Smooth muscle cell (in vitro differentiated cells): ENCODE data around the gene PRR5L. TPM values are rescaled to one million over a fixed set of nuclear protein-coding genes. Genes with fewer than 3 reads are reported as not detected.

Source experiments
- DNase-seq: peaks from one replicate; lab custom pipeline; 2025; ENCODE audit not compliant: unreplicated experiment; lab: John Stamatoyannopoulos, UW
- H2AFZ ChIP-seq: fragments of 200-600 bp; sonication (generic); 2 replicates; pipeline ENCODE4 v1.6.0; 2016; ENCODE audit warnings: antibody characterized with exemption, low read depth, mild to moderate bottlenecking
- H3F3A ChIP-seq: fragments of 200-600 bp; sonication (generic); 2 replicates; pipeline ENCODE4 v1.6.0; 2017; ENCODE audit warnings: antibody characterized with exemption, low read depth
- H3K27ac ChIP-seq: fragments of 200-600 bp; sonication (generic); 2 replicates; pipeline ENCODE4 v1.5.1; 2016; ENCODE audit warnings: low read depth, mild to moderate bottlenecking
- H3K27me3 ChIP-seq: fragments of 200-600 bp; sonication (generic); 2 replicates; pipeline ENCODE4 v1.6.1; 2016; ENCODE audit warnings: low read depth, mild to moderate bottlenecking
- H3K36me3 ChIP-seq: fragments of 200-600 bp; sonication (generic); 2 replicates; pipeline ENCODE4 v1.5.1; 2016; ENCODE audit warnings: low read depth
- H3K4me1 ChIP-seq: fragments of 200-600 bp; sonication (generic); 2 replicates; pipeline ENCODE4 v1.5.1; 2016; ENCODE audit warnings: low read depth
- H3K4me2 ChIP-seq: fragments of 200-600 bp; sonication (generic); 2 replicates; pipeline ENCODE4 v1.6.0; 2016; ENCODE audit warnings: mild to moderate bottlenecking
- H3K4me3 ChIP-seq: fragments of 200-600 bp; sonication (generic); 2 replicates; pipeline ENCODE4 v1.5.1; 2016; ENCODE audit warnings: mild to moderate bottlenecking
- H3K79me2 ChIP-seq: fragments of 200-600 bp; sonication (generic); 2 replicates; pipeline ENCODE4 v1.6.0; 2016; ENCODE audit warnings: low read depth, mild to moderate bottlenecking
- H3K9ac ChIP-seq: fragments of 200-600 bp; sonication (generic); 2 replicates; pipeline ENCODE4 v1.6.0; 2016; ENCODE audit warnings: low read depth
- H3K9me3 ChIP-seq: fragments of 200-600 bp; sonication (generic); replicated peaks from 2 replicates; pipeline ENCODE4 v1.5.1; 2016; ENCODE audit warnings: low read depth
- H4K20me1 ChIP-seq: fragments of 200-600 bp; sonication (generic); 2 replicates; pipeline ENCODE4 v1.6.0; 2016; ENCODE audit warnings: low read depth
- WGBS: methylation state at CpG from one replicate; pipeline ENCODE4 v1.1.7; 2016; ENCODE audit warnings: low lambda C conversion rate; 5-methylcytosine and 5-hydroxymethylcytosine counted together
- polyA plus RNA-seq: library from polyadenylated mRNA; unstranded; fragments of >200 nt; fragmentation: Nextera tagmentation; extraction: Ambion mirVana; gene quantifications from 2 replicates; pipeline ENCODE4 v1.2.1, GENCODE V29; 2016
- total RNA-seq: library from RNA; depleted of rRNA; stranded (reverse); fragments of >200 nt; gene quantifications from 2 replicates; pipeline ENCODE4 v1.2.3, GENCODE V29; 2014
- TF ChIP-seq, protein P1 (sequence below): fragments of 200-600 bp; sonication (generic); IDR thresholded peaks from 2 replicates; pipeline ENCODE4 v1.5.1; 2017; ENCODE audit warnings: borderline replicate concordance, mild to moderate bottlenecking, antibody characterized with exemption; ENCODE audit not compliant: insufficient read depth, poor library complexity, severe bottlenecking

PRR5L gene
- total and polyA plus RNA-seq, 2 experiments from 2014 or later: 21.4 to 41.4 TPM

DNA sequence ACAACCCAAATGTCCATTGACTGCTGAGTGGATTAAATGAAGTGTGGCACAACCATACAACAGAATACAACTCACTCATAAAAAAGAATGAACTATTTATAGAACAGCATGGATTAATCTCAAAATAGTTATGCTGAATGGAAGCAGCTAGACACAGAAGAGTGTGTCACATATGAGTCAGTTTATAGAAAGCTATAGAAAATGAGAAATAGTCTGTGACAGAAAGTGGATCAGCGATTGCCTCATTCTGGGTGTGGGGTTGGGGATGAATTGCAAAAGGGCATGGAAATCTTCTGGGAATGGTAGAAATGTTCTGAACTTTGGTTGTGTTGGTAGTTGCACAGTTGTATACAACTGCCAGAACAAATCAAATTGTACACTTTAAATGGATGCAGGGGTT is 37.4 kb downstream of the PRR5L start:
- TF ChIP-seq, protein P1, sequence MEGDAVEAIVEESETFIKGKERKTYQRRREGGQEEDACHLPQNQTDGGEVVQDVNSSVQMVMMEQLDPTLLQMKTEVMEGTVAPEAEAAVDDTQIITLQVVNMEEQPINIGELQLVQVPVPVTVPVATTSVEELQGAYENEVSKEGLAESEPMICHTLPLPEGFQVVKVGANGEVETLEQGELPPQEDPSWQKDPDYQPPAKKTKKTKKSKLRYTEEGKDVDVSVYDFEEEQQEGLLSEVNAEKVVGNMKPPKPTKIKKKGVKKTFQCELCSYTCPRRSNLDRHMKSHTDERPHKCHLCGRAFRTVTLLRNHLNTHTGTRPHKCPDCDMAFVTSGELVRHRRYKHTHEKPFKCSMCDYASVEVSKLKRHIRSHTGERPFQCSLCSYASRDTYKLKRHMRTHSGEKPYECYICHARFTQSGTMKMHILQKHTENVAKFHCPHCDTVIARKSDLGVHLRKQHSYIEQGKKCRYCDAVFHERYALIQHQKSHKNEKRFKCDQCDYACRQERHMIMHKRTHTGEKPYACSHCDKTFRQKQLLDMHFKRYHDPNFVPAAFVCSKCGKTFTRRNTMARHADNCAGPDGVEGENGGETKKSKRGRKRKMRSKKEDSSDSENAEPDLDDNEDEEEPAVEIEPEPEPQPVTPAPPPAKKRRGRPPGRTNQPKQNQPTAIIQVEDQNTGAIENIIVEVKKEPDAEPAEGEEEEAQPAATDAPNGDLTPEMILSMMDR: no peak
- Histone ChIP-seq H3K27ac (no peak overlapping the region), H3F3A (no peaks in the 10 kb centered on the region), H3K4me1 (no peaks in the 10 kb centered on the region), H3K79me2 (no peaks in the 10 kb centered on the region), H3K27me3 (no peaks in the 10 kb centered on the region), H3K4me3 (no peak overlapping the region), H3K9ac (no peak overlapping the region), H3K36me3 (no peaks in the 10 kb centered on the region), H3K9me3 (no peaks in the 10 kb centered on the region), H4K20me1 (no peaks in the 10 kb centered on the region), H2AFZ (no peak overlapping the region), H3K4me2 (no peak overlapping the region)
- no peak for DNase-seq
- 68% methylated on average over 1 of the region's 1 CpG for WGBS

DNA sequence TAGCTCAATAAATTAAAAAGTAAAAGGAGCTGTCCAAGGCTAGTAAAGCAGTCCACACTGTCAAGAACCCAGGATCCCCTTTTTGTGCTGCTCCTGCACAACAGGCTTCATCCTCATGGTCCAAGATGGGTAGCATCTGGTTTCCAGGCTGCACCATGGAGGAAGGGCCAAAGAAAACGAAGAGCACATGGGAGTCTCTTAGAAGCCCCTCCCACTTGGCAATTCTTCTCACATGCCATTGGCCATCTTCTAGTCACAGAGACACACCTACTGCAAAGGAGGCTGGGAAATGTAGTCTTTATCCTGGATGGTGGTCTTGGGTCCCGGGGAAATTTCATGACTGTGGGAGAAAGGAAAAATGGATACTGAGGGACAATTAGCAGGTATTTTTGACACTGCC is 37.8 kb downstream of the PRR5L start:
- TF ChIP-seq, protein P1: no peak
- H3K27ac ChIP-seq: no peak overlapping the region
- H3K79me2 ChIP-seq: no peaks in the 10 kb centered on the region
- no peaks in the 10 kb centered on the region for H3K27me3 ChIP-seq
- H3K4me2 ChIP-seq: no peak overlapping the region
- H3F3A ChIP-seq: no peaks in the 10 kb centered on the region
- H3K4me1 ChIP-seq: no peaks in the 10 kb centered on the region
- DNase-seq: no peak
- H3K9me3 ChIP-seq: no peaks in the 10 kb centered on the region
- 65% methylated on average over 2 of the region's 2 CpGs for WGBS
- H4K20me1 ChIP-seq: no peaks in the 10 kb centered on the region
- H2AFZ ChIP-seq: no peak overlapping the region
- H3K4me3 ChIP-seq: no peak overlapping the region
- no peak overlapping the region for H3K9ac ChIP-seq
- H3K36me3 ChIP-seq: no peaks in the 10 kb centered on the region

DNA sequence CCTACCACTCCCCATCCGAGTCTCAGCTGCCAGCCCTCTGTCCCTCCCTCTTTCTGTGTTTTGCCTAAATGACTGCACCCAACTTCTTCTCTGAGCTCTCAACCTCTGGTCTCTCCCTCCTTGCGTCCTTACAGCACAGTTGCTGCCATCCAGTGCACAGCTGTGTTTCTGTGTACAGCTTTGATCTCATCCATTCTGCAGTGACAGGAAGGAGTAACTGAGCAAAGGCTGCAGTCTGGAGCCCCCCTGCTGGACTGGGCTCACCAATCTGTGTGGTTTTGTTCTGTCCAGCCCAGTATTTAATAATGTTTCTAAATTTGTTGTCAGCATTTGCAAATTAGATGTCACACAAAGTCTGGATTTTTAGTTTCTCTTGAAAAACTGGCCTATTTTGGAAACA is 43.8 kb downstream of the PRR5L start:
- H3F3A ChIP-seq: no peaks in the 10 kb centered on the region
- no peaks in the 10 kb centered on the region for H3K9me3 ChIP-seq
- TF ChIP-seq, protein P1: no peak
- H3K4me1 ChIP-seq: no peaks in the 10 kb centered on the region
- H3K36me3 ChIP-seq: no peaks in the 10 kb centered on the region
- H3K27ac ChIP-seq: no peak overlapping the region
- WGBS: 94% methylated on average over 2 of the region's 2 CpGs
- no peak overlapping the region for H3K9ac ChIP-seq
- H2AFZ ChIP-seq: no peak overlapping the region
- DNase-seq: no peak
- H3K4me3 ChIP-seq: no peak overlapping the region
- no peaks in the 10 kb centered on the region for H3K27me3 ChIP-seq
- H3K4me2 ChIP-seq: no peak overlapping the region
- H4K20me1 ChIP-seq: no peaks in the 10 kb centered on the region
- no peaks in the 10 kb centered on the region for H3K79me2 ChIP-seq

DNA sequence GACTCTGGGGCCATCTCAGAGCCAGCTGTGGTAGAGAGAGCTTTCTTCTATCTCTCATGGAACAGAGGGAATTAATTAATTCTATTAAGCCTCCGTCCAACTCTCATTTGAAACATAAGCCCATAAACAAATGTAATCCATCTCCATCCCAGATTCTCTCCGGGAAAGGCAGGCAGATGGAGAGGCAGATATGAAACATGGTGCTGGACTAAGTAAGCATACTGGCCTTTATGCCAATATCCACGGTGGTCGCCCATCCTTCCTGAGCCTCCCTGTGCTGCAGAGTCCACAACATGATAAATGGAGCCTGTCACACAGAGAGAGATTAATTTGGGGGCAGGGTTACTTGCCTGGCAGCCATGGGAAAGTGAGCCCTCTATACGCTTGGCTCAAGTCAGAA is 44.8 kb downstream of the PRR5L start:
- Histone ChIP-seq H3K27me3 (no peaks in the 10 kb centered on the region), H3K36me3 (no peaks in the 10 kb centered on the region), H4K20me1 (no peaks in the 10 kb centered on the region), H2AFZ (no peak overlapping the region), H3F3A (no peaks in the 10 kb centered on the region), H3K9ac (no peak overlapping the region), H3K4me1 (no peaks in the 10 kb centered on the region), H3K27ac (no peak overlapping the region), H3K4me3 (no peak overlapping the region), H3K79me2 (no peaks in the 10 kb centered on the region), H3K9me3 (no peaks in the 10 kb centered on the region), H3K4me2 (no peak overlapping the region)
- WGBS: 79% methylated on average over 5 of the region's 5 CpGs
- TF ChIP-seq, protein P1: no peak
- DNase-seq: no peak
